GM20000 (cell line): Measurements from ENCODE around the gene THBS4.

Source experiments
- DNase-seq: peaks from one replicate; pipeline ENCODE4 v3.0.0; 2012; ENCODE audit warnings: low spot score
- CTCF ChIP-seq: IDR thresholded peaks from 2 replicates; pipeline ENCODE4 v1.5.1; 2012; ENCODE audit warnings: mild to moderate bottlenecking, control low read depth; ENCODE audit errors: extremely low read depth, missing control alignments

The THBS4 gene

GRCh38 chr5:80076131-80077050, 41.2 kb downstream of the THBS4 start:
- no peak for DNase-seq

GRCh38 chr5:80077051-80077714, 42.0 kb downstream of the THBS4 start:
- no peak for DNase-seq
- TF ChIP-seq CTCF = no peak

More at GRCh38 chr5:80076131-80077050, 41.2 kb downstream of the THBS4 start:
- TF ChIP-seq CTCF = no peak

GRCh38 chr5:80078921-80079320, 43.8 kb downstream of the THBS4 start:
- no peak for DNase-seq
- no peak for TF ChIP-seq CTCF

GRCh38 chr5:80082281-80082680, 47.1 kb downstream of the THBS4 start:
- DNase-seq = no peak
- TF ChIP-seq CTCF = no peak

GRCh38 chr5:80082731-80083100, 47.6 kb downstream of the THBS4 start:
- TF ChIP-seq CTCF = peak; percentile 44
- peak; percentile 66 for DNase-seq

- peak; percentile 79 for DNase-seq
- peak; percentile 44 for TF ChIP-seq CTCF
Measured at GRCh38 chr5:80083101-80083890, 48.1 kb downstream of the THBS4 start.

GRCh38 chr5:80090884-80091166, 55.7 kb downstream of the THBS4 start:
- DNase-seq = no peak
- no peak for TF ChIP-seq CTCF

- peak; percentile 67 for DNase-seq
Measured at GRCh38 chr5:80091792-80092192, 56.6 kb downstream of the THBS4 start.
